ENCODE results near the gene PHOSPHO2.
"Not testable (repeated sequence)": the region's sequence is repeated elsewhere in the genome, so short reads cannot be mapped to it uniquely, and the experiment has no call there.

Gene PHOSPHO2

GRCh38 chr2:169684135-169684565 lies 10.1 kb upstream of the PHOSPHO2 start:
- H3K4me1 ChIP-seq (ENCODE audit: control insufficient read depth, insufficient read depth, low read length) = no peaks in the 10 kb centered on the region
- H3K9ac ChIP-seq (ENCODE audit: low read length) = no peak overlapping the region
- H3K27me3 ChIP-seq (replicated peaks; ENCODE audit: control insufficient read depth, insufficient read depth, low read length) = no peaks in the 10 kb centered on the region
- no peak for DNase-seq (ENCODE audit: low read depth)
- no peak overlapping the region for H3K4me3 ChIP-seq (ENCODE audit: low read length)
- no peaks in the 10 kb centered on the region for H3K36me3 ChIP-seq (ENCODE audit: control insufficient read depth, insufficient read depth, low read length, severe bottlenecking)
- H3K9me3 ChIP-seq (ENCODE audit: control insufficient read depth, low read length) = peaks cover 2% of the 10 kb centered on the region

- not testable (repeated sequence) for H3K4me3 ChIP-seq (ENCODE audit: low read length); H3K36me3 ChIP-seq (ENCODE audit: control insufficient read depth, insufficient read depth, low read length, severe bottlenecking); H3K9ac ChIP-seq (ENCODE audit: low read length); H3K9me3 ChIP-seq (ENCODE audit: control insufficient read depth, low read length); H3K27me3 ChIP-seq (replicated peaks; ENCODE audit: control insufficient read depth, insufficient read depth, low read length); H3K4me1 ChIP-seq (ENCODE audit: control insufficient read depth, insufficient read depth, low read length); DNase-seq (ENCODE audit: low read depth)
Observed at GRCh38 chr2:169684712-169685111, 9.6 kb upstream of the PHOSPHO2 start.

GRCh38 chr2:169686825-169687224 lies 7.4 kb upstream of the PHOSPHO2 start:
- not testable (repeated sequence) for DNase-seq (ENCODE audit: low read depth); H3K9me3 ChIP-seq (ENCODE audit: control insufficient read depth, low read length); H3K27me3 ChIP-seq (replicated peaks; ENCODE audit: control insufficient read depth, insufficient read depth, low read length); H3K9ac ChIP-seq (ENCODE audit: low read length); H3K36me3 ChIP-seq (ENCODE audit: control insufficient read depth, insufficient read depth, low read length, severe bottlenecking); H3K4me3 ChIP-seq (ENCODE audit: low read length); H3K4me1 ChIP-seq (ENCODE audit: control insufficient read depth, insufficient read depth, low read length)

- H3K9me3 ChIP-seq (ENCODE audit: control insufficient read depth, low read length); H3K4me3 ChIP-seq (ENCODE audit: low read length); DNase-seq (ENCODE audit: low read depth); H3K4me1 ChIP-seq (ENCODE audit: control insufficient read depth, insufficient read depth, low read length); H3K27me3 ChIP-seq (replicated peaks; ENCODE audit: control insufficient read depth, insufficient read depth, low read length); H3K9ac ChIP-seq (ENCODE audit: low read length); H3K36me3 ChIP-seq (ENCODE audit: control insufficient read depth, insufficient read depth, low read length, severe bottlenecking): not testable (repeated sequence)
Observed at GRCh38 chr2:169687943-169688342, 6.3 kb upstream of the PHOSPHO2 start.

GRCh38 chr2:169690958-169691357 lies 3.3 kb upstream of the PHOSPHO2 start:
- no peak overlapping the region for H3K4me3 ChIP-seq (ENCODE audit: low read length)
- H3K27me3 ChIP-seq (replicated peaks; ENCODE audit: control insufficient read depth, insufficient read depth, low read length) = no peaks in the 10 kb centered on the region
- peaks cover 16% of the 10 kb centered on the region for H3K4me1 ChIP-seq (ENCODE audit: control insufficient read depth, insufficient read depth, low read length)
- H3K36me3 ChIP-seq (ENCODE audit: control insufficient read depth, insufficient read depth, low read length, severe bottlenecking) = no peaks in the 10 kb centered on the region
- H3K9ac ChIP-seq (ENCODE audit: low read length) = no peak overlapping the region
- no peak for DNase-seq (ENCODE audit: low read depth)
- H3K9me3 ChIP-seq (ENCODE audit: control insufficient read depth, low read length) = no peaks in the 10 kb centered on the region

- no peaks in the 10 kb centered on the region for H3K27me3 ChIP-seq (replicated peaks; ENCODE audit: control insufficient read depth, insufficient read depth, low read length)
- H3K9ac ChIP-seq (ENCODE audit: low read length) = peak overlapping the region; percentile 5
- DNase-seq (ENCODE audit: low read depth) = peak; percentile 18
- peaks cover 25% of the 10 kb centered on the region for H3K4me1 ChIP-seq (ENCODE audit: control insufficient read depth, insufficient read depth, low read length)
- no peak overlapping the region for H3K4me3 ChIP-seq (ENCODE audit: low read length)
- H3K36me3 ChIP-seq (ENCODE audit: control insufficient read depth, insufficient read depth, low read length, severe bottlenecking) = no peaks in the 10 kb centered on the region
- no peaks in the 10 kb centered on the region for H3K9me3 ChIP-seq (ENCODE audit: control insufficient read depth, low read length)
Observed at GRCh38 chr2:169692718-169693117, 1.6 kb upstream of the PHOSPHO2 start.

- DNase-seq (ENCODE audit: low read depth) = peak; percentile 56
- Histone ChIP-seq H3K4me1 (ENCODE audit: control insufficient read depth, insufficient read depth, low read length) (peaks cover 27% of the 10 kb centered on the region), H3K4me3 (ENCODE audit: low read length) (peak overlapping the region; percentile 83), H3K27me3 (replicated peaks; ENCODE audit: control insufficient read depth, insufficient read depth, low read length) (no peaks in the 10 kb centered on the region), H3K36me3 (ENCODE audit: control insufficient read depth, insufficient read depth, low read length, severe bottlenecking) (no peaks in the 10 kb centered on the region), H3K9me3 (ENCODE audit: control insufficient read depth, low read length) (no peaks in the 10 kb centered on the region), H3K9ac (ENCODE audit: low read length) (peak overlapping the region; percentile 5)
Observed at GRCh38 chr2:169693360-169693759, 909 bp upstream of the PHOSPHO2 start.

GRCh38 chr2:169694894-169695260 lies 608 bp downstream of the PHOSPHO2 start:
- H3K27me3 ChIP-seq (replicated peaks; ENCODE audit: control insufficient read depth, insufficient read depth, low read length) = no peaks in the 10 kb centered on the region
- H3K9ac ChIP-seq (ENCODE audit: low read length) = peak overlapping the region; percentile 87
- peak overlapping the region; percentile 83 for H3K4me3 ChIP-seq (ENCODE audit: low read length)
- H3K9me3 ChIP-seq (ENCODE audit: control insufficient read depth, low read length) = no peaks in the 10 kb centered on the region
- DNase-seq (ENCODE audit: low read depth) = no peak
- peaks cover 6% of the 10 kb centered on the region for H3K36me3 ChIP-seq (ENCODE audit: control insufficient read depth, insufficient read depth, low read length, severe bottlenecking)
- peaks cover 27% of the 10 kb centered on the region for H3K4me1 ChIP-seq (ENCODE audit: control insufficient read depth, insufficient read depth, low read length)

- peak overlapping the region; percentile 43 for H3K9ac ChIP-seq (ENCODE audit: low read length)
- DNase-seq (ENCODE audit: low read depth) = peak; percentile 64
- no peaks in the 10 kb centered on the region for H3K9me3 ChIP-seq (ENCODE audit: control insufficient read depth, low read length)
- no peak overlapping the region for H3K4me3 ChIP-seq (ENCODE audit: low read length)
- peaks cover 27% of the 10 kb centered on the region for H3K4me1 ChIP-seq (ENCODE audit: control insufficient read depth, insufficient read depth, low read length)
- peaks cover 10% of the 10 kb centered on the region for H3K36me3 ChIP-seq (ENCODE audit: control insufficient read depth, insufficient read depth, low read length, severe bottlenecking)
- H3K27me3 ChIP-seq (replicated peaks; ENCODE audit: control insufficient read depth, insufficient read depth, low read length) = no peaks in the 10 kb centered on the region
Observed at GRCh38 chr2:169696381-169696780, 2.1 kb downstream of the PHOSPHO2 start.

GRCh38 chr2:169699173-169699572 lies 4.9 kb downstream of the PHOSPHO2 start:
- peaks cover 23% of the 10 kb centered on the region for H3K36me3 ChIP-seq (ENCODE audit: control insufficient read depth, insufficient read depth, low read length, severe bottlenecking)
- not testable (repeated sequence) for H3K9me3 ChIP-seq (ENCODE audit: control insufficient read depth, low read length); H3K4me3 ChIP-seq (ENCODE audit: low read length); H3K27me3 ChIP-seq (replicated peaks; ENCODE audit: control insufficient read depth, insufficient read depth, low read length); DNase-seq (ENCODE audit: low read depth); H3K9ac ChIP-seq (ENCODE audit: low read length)
- H3K4me1 ChIP-seq (ENCODE audit: control insufficient read depth, insufficient read depth, low read length) = peaks cover 34% of the 10 kb centered on the region

GRCh38 chr2:169702996-169703395 lies 8.7 kb downstream of the PHOSPHO2 start:
- H3K4me1 ChIP-seq (ENCODE audit: control insufficient read depth, insufficient read depth, low read length) = peaks cover 40% of the 10 kb centered on the region
- H3K4me3 ChIP-seq (ENCODE audit: low read length) = no peak overlapping the region
- H3K36me3 ChIP-seq (ENCODE audit: control insufficient read depth, insufficient read depth, low read length, severe bottlenecking) = peaks cover 25% of the 10 kb centered on the region
- no peak overlapping the region for H3K9ac ChIP-seq (ENCODE audit: low read length)
- no peaks in the 10 kb centered on the region for H3K9me3 ChIP-seq (ENCODE audit: control insufficient read depth, low read length)
- no peaks in the 10 kb centered on the region for H3K27me3 ChIP-seq (replicated peaks; ENCODE audit: control insufficient read depth, insufficient read depth, low read length)
- peak; percentile 27 for DNase-seq (ENCODE audit: low read depth)

GRCh38 chr2:169704160-169704708 lies 10.0 kb downstream of the PHOSPHO2 start:
- Histone ChIP-seq H3K9me3 (ENCODE audit: control insufficient read depth, low read length) (no peaks in the 10 kb centered on the region), H3K4me1 (ENCODE audit: control insufficient read depth, insufficient read depth, low read length) (peaks cover 45% of the 10 kb centered on the region), H3K27me3 (replicated peaks; ENCODE audit: control insufficient read depth, insufficient read depth, low read length) (no peaks in the 10 kb centered on the region), H3K4me3 (ENCODE audit: low read length) (peak overlapping the region; percentile 13), H3K36me3 (ENCODE audit: control insufficient read depth, insufficient read depth, low read length, severe bottlenecking) (peaks cover 21% of the 10 kb centered on the region), H3K9ac (ENCODE audit: low read length) (no peak overlapping the region)
- no peak for DNase-seq (ENCODE audit: low read depth)
